Measurements from ENCODE around the gene LRRC74A.

DNA sequence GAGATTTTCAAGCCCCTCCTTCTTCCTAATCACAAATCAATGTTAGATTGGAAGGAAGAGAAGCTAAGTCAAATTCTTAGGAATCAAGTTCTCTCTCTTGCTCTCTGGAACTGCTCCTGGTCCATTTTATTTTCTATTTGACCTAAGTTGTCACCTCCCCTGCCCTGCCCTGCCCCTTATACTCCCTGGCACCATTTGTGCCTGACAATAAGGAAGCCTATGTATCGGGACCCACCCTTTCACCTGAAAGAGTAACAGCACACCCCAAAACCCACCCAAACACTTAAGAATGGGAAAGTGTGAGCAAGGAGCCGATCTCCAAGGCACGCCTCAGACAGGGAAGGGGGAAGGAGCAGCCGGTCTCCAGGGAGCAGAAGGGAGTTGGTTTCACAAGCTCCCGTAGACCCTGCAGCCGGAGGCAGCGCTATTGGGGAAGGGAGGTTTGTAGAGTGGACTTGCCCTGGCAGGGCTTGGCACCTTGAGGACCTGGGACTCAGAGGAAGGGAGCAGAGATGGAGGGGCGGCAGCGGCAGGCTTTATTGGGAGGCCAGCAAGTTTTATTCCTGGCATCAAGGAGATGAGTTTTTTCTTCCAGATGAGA lies 1.6 kb downstream of the LRRC74A start:
- TF ChIP-seq NANOG (IDR thresholded peaks at IDR 0.05; ENCODE audit: borderline replicate concordance) = no peak
- TF ChIP-seq, protein P1, sequence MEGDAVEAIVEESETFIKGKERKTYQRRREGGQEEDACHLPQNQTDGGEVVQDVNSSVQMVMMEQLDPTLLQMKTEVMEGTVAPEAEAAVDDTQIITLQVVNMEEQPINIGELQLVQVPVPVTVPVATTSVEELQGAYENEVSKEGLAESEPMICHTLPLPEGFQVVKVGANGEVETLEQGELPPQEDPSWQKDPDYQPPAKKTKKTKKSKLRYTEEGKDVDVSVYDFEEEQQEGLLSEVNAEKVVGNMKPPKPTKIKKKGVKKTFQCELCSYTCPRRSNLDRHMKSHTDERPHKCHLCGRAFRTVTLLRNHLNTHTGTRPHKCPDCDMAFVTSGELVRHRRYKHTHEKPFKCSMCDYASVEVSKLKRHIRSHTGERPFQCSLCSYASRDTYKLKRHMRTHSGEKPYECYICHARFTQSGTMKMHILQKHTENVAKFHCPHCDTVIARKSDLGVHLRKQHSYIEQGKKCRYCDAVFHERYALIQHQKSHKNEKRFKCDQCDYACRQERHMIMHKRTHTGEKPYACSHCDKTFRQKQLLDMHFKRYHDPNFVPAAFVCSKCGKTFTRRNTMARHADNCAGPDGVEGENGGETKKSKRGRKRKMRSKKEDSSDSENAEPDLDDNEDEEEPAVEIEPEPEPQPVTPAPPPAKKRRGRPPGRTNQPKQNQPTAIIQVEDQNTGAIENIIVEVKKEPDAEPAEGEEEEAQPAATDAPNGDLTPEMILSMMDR (conservative IDR thresholded peaks at IDR 0.05; ENCODE audit: low read depth in 2 of 2) = no peak
- TF ChIP-seq CREB1 (CRISPR knock-in tag; IDR thresholded peaks at IDR 0.05; ENCODE audit: low read depth) = no peak
- TF ChIP-seq EZH2 (IDR thresholded peaks at IDR 0.05; ENCODE audit: low read depth, unreplicated experiment) = no peak
- TF ChIP-seq POLR2AphosphoS5 (IDR thresholded peaks at IDR 0.05; ENCODE audit: low read depth) = no peak
- no peak for TF ChIP-seq EZH2phosphoT487 (IDR thresholded peaks at IDR 0.05; ENCODE audit: unreplicated experiment)
- TF ChIP-seq, protein P2, sequence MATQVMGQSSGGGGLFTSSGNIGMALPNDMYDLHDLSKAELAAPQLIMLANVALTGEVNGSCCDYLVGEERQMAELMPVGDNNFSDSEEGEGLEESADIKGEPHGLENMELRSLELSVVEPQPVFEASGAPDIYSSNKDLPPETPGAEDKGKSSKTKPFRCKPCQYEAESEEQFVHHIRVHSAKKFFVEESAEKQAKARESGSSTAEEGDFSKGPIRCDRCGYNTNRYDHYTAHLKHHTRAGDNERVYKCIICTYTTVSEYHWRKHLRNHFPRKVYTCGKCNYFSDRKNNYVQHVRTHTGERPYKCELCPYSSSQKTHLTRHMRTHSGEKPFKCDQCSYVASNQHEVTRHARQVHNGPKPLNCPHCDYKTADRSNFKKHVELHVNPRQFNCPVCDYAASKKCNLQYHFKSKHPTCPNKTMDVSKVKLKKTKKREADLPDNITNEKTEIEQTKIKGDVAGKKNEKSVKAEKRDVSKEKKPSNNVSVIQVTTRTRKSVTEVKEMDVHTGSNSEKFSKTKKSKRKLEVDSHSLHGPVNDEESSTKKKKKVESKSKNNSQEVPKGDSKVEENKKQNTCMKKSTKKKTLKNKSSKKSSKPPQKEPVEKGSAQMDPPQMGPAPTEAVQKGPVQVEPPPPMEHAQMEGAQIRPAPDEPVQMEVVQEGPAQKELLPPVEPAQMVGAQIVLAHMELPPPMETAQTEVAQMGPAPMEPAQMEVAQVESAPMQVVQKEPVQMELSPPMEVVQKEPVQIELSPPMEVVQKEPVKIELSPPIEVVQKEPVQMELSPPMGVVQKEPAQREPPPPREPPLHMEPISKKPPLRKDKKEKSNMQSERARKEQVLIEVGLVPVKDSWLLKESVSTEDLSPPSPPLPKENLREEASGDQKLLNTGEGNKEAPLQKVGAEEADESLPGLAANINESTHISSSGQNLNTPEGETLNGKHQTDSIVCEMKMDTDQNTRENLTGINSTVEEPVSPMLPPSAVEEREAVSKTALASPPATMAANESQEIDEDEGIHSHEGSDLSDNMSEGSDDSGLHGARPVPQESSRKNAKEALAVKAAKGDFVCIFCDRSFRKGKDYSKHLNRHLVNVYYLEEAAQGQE (IDR thresholded peaks at IDR 0.05; ENCODE audit: unreplicated experiment) = no peak
- no peak for TF ChIP-seq JUNB (IDR thresholded peaks at IDR 0.05; ENCODE audit: unreplicated experiment)
